Measurements from ENCODE around the gene SPTB.

SPTB gene

GRCh38 chr14:64915797-64916196, 36.1 kb upstream of the SPTB start:
- Histone ChIP-seq H3K36me3 (ENCODE audit: control insufficient read depth in 2 of 2, insufficient read depth in 1 of 2, low read length in 2 of 2) (peaks cover 3 to 4% of the 10 kb centered on the region in 2 experiments; a peak in 2 of 3 replicates), H3K4me1 (ENCODE audit: control insufficient read depth, insufficient read depth, low read length) (peaks cover 3% of the 10 kb centered on the region; the same call in 1 of the 2 replicates), H3K9me3 (ENCODE audit: control insufficient read depth, insufficient read depth, low read depth, low read length) (no peaks in the 10 kb centered on the region), H3K4me3 (ENCODE audit: low read depth, low read length) (no peak overlapping the region), H3K27ac (ENCODE audit: extremely low read depth, low read depth, low read length) (no peak overlapping the region)
- TF ChIP-seq ZNF426 (tag by site-specific recombination; IDR thresholded peaks at IDR 0.05) (no peak), ZFP37 (tag by site-specific recombination; IDR thresholded peaks at IDR 0.05) (no peak), BCL11B (tag by site-specific recombination; IDR thresholded peaks at IDR 0.05; ENCODE audit: low read depth) (no peak), ZNF37A (tag by site-specific recombination; IDR thresholded peaks at IDR 0.05) (no peak), AEBP2 (tag by site-specific recombination; IDR thresholded peaks at IDR 0.05; ENCODE audit: borderline replicate concordance) (no peak), ZNF830 (tag by site-specific recombination; IDR thresholded peaks at IDR 0.05; ENCODE audit: low read depth) (no peak), SALL2 (tag by site-specific recombination; IDR thresholded peaks at IDR 0.05; ENCODE audit: borderline replicate concordance) (no peak), ZNF133 (tag by site-specific recombination; IDR thresholded peaks at IDR 0.05) (no peak), SP2 (tag by site-specific recombination; IDR thresholded peaks at IDR 0.05) (no peak), HIC1 (tag by site-specific recombination; IDR thresholded peaks at IDR 0.05) (no peak), ZNF10 (tag by site-specific recombination; IDR thresholded peaks at IDR 0.05) (no peak), TSHZ1 (tag by site-specific recombination; IDR thresholded peaks at IDR 0.05; ENCODE audit: borderline replicate concordance) (no peak), ZNF621 (tag by site-specific recombination; IDR thresholded peaks at IDR 0.05) (no peak), GLIS2 (tag by site-specific recombination; IDR thresholded peaks at IDR 0.05) (no peak), ZNF843 (tag by site-specific recombination; IDR thresholded peaks at IDR 0.05) (no peak), ZNF211 (tag by site-specific recombination; IDR thresholded peaks at IDR 0.05; ENCODE audit: low read depth) (no peak), IKZF3 (tag by site-specific recombination; IDR thresholded peaks at IDR 0.05) (no peak)
- ChIA-PET CTCF (no interaction called here), POLR2A (interaction anchor here (0.6 to 1.2 kb wide), 2 partner anchors 121 to 376 kb away, joined by 3 read pairs; partner anchors contain the start of gene HSPA2)

- Histone ChIP-seq H3K27ac (ENCODE audit: extremely low read depth, low read depth, low read length) (peak overlapping the region; percentile 79), H3K36me3 (ENCODE audit: control insufficient read depth in 2 of 2, insufficient read depth in 1 of 2, low read length in 2 of 2) (peaks cover 3 to 4% of the 10 kb centered on the region in 2 experiments; a peak in 2 of 3 replicates), H3K4me1 (ENCODE audit: control insufficient read depth, insufficient read depth, low read length) (peaks cover 3% of the 10 kb centered on the region; the same call in 1 of the 2 replicates), H3K4me3 (ENCODE audit: low read depth, low read length) (peak overlapping the region; percentile 99), H3K9me3 (ENCODE audit: control insufficient read depth, insufficient read depth, low read depth, low read length) (no peaks in the 10 kb centered on the region)
- POLR2A ChIA-PET, result interaction anchor here (0.6 to 1.2 kb wide), 6 partner anchors 10 to 375 kb away, joined by 3 to 5 read pairs (median 3); partner anchors contain the start of genes HSPA2 and MAX
- CTCF ChIA-PET, result interaction anchor here (0.6 to 0.9 kb wide), 3 partner anchors 23 to 516 kb away, joined by 3 to 4 read pairs (median 4); no protein-coding TSS in a partner anchor
- TF ChIP-seq ZNF707 (tag by site-specific recombination; IDR thresholded peaks at IDR 0.05) (no peak), PRDM6 (tag by site-specific recombination; IDR thresholded peaks at IDR 0.05) (no peak), ZNF248 (tag by site-specific recombination; IDR thresholded peaks at IDR 0.05) (no peak)
Measured at GRCh38 chr14:64915029-64915424, 35.3 kb upstream of the SPTB start.

Data from HEK293 (cell line).